ENCODE data around the gene WDR62.

Gene WDR62

DNA sequence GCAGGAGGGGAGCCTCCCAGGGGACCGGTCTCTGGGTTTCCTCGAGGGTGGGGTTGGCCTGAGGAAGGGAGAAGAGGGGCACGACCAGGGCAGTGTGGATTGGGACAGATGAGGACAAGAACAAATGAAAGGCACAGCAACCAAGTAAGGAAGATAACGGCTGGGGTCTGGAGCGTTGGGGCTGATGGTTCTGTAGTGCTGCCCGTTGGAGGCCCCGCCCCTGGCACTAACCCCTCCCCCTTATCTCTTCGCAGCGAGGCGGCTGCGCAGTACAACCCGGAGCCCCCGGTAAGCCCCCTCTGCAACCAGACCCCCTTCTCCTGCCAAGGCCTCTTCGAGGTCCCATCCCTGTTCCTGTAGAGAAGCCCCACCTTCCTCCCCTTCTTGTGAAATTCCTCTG, 87.3 kb downstream of the WDR62 start:
- DNase-seq (ENCODE audit: low spot score), result no peak

DNA sequence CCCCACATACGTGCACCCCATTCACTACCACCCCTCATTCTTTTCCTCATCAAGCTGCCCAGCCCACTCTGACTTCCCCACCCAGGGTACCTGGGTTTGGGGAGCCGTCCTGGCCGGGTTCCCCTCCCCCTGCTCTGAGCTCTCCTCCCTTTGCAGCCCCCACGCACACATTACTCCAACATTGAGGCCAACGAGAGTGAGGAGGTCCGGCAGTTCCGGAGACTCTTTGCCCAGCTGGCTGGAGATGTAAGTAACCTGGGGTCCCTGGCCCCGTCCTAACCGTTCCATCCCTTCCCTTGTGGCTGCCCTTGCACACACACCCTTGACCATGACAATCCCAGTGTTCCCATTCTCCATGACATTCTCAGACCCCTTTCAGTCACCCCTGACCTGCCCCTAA, 87.8 kb downstream of the WDR62 start:
- DNase-seq (ENCODE audit: low spot score), result no peak

DNA sequence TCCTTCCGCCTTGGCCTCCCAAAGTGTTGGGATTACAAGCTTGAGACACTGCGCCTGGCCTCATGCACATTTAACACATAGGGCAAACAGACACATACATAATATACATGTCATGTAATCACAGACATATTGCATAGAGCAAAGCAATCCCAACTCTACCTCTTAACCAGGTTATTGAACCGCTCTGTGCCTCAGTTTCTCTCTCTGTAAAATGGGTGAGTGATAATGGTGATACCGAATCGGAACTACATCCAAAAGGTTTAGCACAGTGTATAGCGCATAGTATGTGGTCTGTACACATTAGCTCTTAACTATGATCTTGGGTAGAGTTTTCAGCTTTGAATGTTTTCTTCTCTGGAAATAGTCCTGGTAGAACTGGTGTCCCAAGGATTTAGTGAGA, 89.9 kb downstream of the WDR62 start:
- no peak for DNase-seq (ENCODE audit: low spot score)

DNA sequence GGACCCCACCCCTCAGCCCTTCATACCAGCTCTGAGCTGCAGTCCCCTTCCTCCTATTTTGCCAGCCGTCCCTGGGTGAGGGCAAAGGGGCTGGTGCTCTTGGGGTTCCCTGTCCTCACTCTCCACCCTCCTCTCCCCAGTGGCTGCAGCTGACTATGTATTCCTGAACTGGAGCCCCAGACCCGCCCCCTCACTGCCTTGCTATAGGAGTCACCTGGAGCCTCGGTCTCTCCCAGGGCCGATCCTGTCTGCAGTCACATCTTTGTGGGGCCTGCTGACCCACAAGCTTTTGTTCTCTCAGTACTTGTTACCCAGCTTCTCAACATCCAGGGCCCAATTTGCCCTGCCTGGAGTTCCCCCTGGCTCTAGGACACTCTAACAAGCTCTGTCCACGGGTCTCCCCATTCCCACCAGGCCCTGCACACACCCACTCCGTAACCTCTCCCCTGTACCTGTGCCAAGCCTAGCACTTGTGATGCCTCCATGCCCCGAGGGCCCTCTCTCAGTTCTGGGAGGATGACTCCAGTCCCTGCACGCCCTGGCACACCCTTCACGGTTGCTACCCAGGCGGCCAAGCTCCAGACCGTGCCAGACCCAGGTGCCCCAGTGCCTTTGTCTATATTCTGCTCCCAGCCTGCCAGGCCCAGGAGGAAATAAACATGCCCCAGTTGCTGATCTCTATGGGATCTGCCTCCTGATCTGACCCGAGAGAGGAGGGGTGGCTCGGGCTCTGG, 95.1 kb downstream of the WDR62 start:
- DNase-seq (ENCODE audit: low spot score), result no peak

DNA sequence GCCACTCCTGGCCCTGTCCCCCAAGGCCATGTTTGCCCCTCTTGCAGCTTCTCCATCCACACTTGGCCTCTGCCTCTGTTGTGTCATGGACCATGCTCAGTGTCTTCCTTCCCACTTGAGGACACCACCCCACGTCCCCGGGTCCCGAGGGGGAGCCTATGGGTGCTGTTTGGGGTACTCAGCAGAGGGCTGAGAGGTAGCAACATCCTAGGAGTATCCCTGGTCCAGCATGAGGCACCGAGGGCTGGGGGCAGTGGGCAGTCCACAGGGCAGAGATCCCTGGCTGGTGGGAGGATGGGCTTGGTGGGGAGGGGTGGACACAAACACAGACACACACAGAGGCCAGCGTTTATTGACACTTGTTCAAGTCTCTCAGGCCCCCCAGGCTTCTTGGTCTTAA, 95.9 kb downstream of the WDR62 start:
- DNase-seq (ENCODE audit: low spot score), result no peak

DNA sequence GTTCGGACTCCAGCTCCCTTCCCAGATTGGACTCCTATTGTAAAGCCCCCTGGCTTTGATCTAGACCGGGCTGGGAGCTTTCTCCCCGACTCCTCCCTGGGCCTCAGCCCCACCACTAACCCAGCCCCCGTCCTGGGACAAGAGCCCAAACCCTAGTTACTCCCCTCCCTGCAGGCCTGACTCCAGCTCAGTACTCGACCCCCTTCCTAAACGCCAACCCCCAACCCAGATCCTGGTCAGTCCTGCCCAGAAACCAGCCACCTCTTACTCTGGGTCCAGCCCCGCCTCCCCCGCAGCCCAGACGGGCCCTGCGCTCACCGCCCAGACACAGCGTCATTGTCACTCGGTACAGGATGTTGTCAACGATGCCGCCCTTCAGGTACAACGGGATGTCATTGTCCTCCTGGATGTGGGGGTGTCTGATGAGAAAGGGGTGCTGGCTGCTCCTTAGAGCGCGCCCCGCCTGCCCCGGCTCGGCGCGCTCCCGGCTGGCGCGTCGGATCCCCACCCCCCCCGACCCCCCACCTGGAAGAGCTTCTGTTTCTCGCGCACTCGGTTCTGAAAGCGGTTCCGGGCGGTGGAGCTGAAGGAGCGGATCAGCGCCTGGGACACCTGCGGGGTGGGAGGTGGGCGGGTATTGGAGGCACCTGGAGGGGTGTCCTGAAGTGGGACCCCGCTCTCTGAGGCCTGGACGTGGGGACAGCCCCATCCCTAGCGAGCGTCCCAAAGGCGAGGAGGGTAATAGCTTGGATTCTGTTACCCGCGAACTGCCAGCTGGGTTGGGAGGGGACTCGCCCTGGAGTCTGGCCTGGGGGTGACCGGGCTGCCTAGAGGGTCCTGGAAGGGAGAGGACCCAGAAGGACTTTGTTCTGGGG, 96.7 kb downstream of the WDR62 start:
- DNase-seq (ENCODE audit: low spot score), result peak; percentile 56

DNA sequence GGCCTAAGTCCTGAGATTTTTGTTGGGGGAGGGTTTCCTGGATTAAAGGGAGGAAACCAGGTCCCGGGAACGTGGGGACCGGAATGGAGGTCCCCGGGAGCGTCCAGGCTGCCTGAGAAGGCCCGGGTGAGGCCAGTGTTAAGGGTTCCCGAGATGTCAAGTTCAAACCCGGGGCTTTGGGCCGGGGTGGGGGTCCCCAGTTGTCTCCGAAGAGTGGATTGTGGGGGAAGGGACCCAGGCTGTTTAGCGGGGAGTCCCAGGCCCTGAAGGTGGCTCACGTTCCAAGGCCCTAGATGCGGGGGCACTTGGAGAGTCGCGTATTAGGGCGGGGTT, 97.3 kb downstream of the WDR62 start:
- peak; percentile 30 for DNase-seq (ENCODE audit: low spot score)

DNA sequence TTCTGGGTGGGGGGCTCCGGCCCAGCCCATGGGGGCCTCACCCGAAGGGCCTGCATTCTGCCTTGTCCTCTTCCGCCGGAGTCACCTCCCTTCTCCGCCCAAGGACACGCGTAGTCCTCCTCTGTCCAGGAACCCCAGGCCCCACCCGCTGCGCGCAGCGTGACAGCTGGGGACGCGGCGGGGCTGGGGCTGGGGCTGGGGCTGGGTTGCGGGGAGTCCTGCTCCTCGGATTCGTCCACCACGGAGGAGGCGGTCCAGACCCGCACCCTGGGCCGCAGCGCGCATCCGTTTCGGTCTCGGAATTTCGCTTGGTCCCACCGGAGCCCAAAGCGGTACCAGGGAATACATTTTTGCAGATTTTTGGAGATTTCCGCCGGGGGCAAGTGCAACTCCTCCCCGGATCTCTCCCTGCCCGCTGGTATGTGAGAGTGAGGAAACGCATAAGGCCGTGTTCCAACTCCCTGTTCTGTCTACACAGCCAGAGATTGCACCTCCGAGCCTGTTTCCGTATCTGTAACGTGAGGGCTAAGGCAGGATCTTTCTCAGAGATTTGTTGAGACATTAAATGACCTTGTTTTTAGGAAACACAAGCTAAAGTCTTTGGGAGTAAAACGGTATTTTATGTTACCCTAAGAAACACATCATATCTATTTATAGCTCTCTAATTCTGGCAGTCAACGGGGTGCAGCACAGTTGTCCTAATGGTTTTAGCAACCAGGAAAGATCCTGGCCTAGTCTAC, 97.8 kb downstream of the WDR62 start, which contains the start of gene COX7A1:
Gene COX7A1 (minus strand): TSS at position 96 of the 740 bp plus-strand sequence. CDS start 40 bp downstream, at position 56.
- DNase-seq (ENCODE audit: low spot score), result peak; percentile 75

DNA sequence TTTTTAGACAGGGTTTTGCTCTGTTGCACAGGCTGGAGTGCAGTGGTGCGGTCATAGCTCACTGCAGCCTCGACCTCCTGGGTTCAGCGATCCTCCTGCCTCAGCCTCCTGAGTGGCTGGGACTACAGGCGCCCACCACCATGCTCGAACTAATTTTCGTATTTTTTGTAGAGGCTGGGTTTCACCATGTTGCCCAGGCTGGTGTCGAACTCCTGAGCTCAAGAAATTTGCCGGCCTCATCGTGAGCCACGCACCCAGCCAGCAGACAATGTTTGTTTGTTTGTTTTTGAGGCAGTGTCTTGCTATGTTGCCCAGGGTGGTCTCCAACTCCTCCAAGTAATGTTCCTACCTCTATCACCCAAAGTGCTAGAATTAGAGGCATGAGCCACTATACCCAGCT, 98.4 kb downstream of the WDR62 start:
- DNase-seq (ENCODE audit: low spot score), result no peak

Data from GM03348 (cell line).